HEK293 (cell line): ENCODE data around the gene THAP11.

Experiments used
- BCL6B ChIP-seq: fragments of 450-650 bp; formaldehyde crosslinking; IDR thresholded peaks from 2 replicates; pipeline ENCODE4 v1.5.1; 2017; ENCODE audit warnings: missing biosample characterization, missing genetic modification characterization
- EGR2 ChIP-seq: fragments of 450-650 bp; formaldehyde crosslinking; IDR thresholded peaks from 2 replicates; pipeline ENCODE4 v1.5.1; 2016; ENCODE audit warnings: low read depth, missing biosample characterization, missing genetic modification characterization
- KLF10 ChIP-seq: fragments of 450-650 bp; IDR thresholded peaks from 2 replicates; pipeline ENCODE4 v1.5.1; 2018; ENCODE audit warnings: missing biosample characterization, mild to moderate bottlenecking, missing genetic modification characterization
- KLF8 ChIP-seq: fragments of 450-650 bp; formaldehyde crosslinking; IDR thresholded peaks from 2 replicates; pipeline ENCODE4 v1.5.1; 2016; ENCODE audit warnings: missing biosample characterization, missing genetic modification characterization
- KLF9 ChIP-seq: fragments of 450-650 bp; formaldehyde crosslinking; IDR thresholded peaks from 2 replicates; pipeline ENCODE4 v1.5.1; 2016; ENCODE audit warnings: missing biosample characterization, missing genetic modification characterization, low read depth
- MYNN ChIP-seq: fragments of 450-650 bp; formaldehyde crosslinking; IDR thresholded peaks from 2 replicates; pipeline ENCODE4 v1.5.1; 2016; ENCODE audit warnings: missing biosample characterization, missing genetic modification characterization, borderline replicate concordance
- SALL2 ChIP-seq: fragments of 450-650 bp; formaldehyde crosslinking; IDR thresholded peaks from 2 replicates; pipeline ENCODE4 v1.5.0; 2017; ENCODE audit warnings: missing biosample characterization, mild to moderate bottlenecking, missing genetic modification characterization, borderline replicate concordance
- TCF7L2 ChIP-seq: IDR thresholded peaks from 2 replicates; pipeline ENCODE4 v1.6.1; 2011; ENCODE audit warnings: low read depth, mild to moderate bottlenecking, inconsistent platforms, low read length, moderate library complexity, borderline replicate concordance
- ZBTB1 ChIP-seq: fragments of 450-650 bp; formaldehyde crosslinking; IDR thresholded peaks from 2 replicates; pipeline ENCODE4 v1.5.1; 2016; ENCODE audit warnings: missing biosample characterization, missing genetic modification characterization
- ZBTB17 ChIP-seq: fragments of 450-650 bp; formaldehyde crosslinking; IDR thresholded peaks from 2 replicates; pipeline ENCODE4 v1.5.1; 2016; ENCODE audit warnings: missing biosample characterization, missing genetic modification characterization
- ZBTB20 ChIP-seq: fragments of 450-650 bp; formaldehyde crosslinking; IDR thresholded peaks from 2 replicates; pipeline ENCODE4 v1.5.1; 2016; ENCODE audit warnings: missing biosample characterization, missing genetic modification characterization
- ZIC2 ChIP-seq: fragments of 450-650 bp; formaldehyde crosslinking; IDR thresholded peaks from 2 replicates; pipeline ENCODE4 v1.5.1; 2016; ENCODE audit warnings: missing biosample characterization, missing genetic modification characterization
- ZNF112 ChIP-seq: fragments of 450-650 bp; formaldehyde crosslinking; IDR thresholded peaks from 2 replicates; pipeline ENCODE4 v1.5.0; 2017; ENCODE audit warnings: missing biosample characterization, missing genetic modification characterization
- ZNF157 ChIP-seq: fragments of 450-650 bp; formaldehyde crosslinking; IDR thresholded peaks from 2 replicates; pipeline ENCODE4 v1.5.1; 2016; ENCODE audit warnings: missing biosample characterization, missing genetic modification characterization
- ZNF23 ChIP-seq: fragments of 450-650 bp; formaldehyde crosslinking; IDR thresholded peaks from 2 replicates; pipeline ENCODE4 v1.5.1; 2016; ENCODE audit warnings: missing biosample characterization, missing genetic modification characterization, borderline replicate concordance
- ZNF266 ChIP-seq: fragments of 450-650 bp; formaldehyde crosslinking; IDR thresholded peaks from 2 replicates; pipeline ENCODE4 v1.5.1; 2016; ENCODE audit warnings: missing biosample characterization, missing genetic modification characterization, low read depth
- ZNF335 ChIP-seq: fragments of 450-650 bp; formaldehyde crosslinking; conservative IDR thresholded peaks from 2 replicates; pipeline ENCODE4 v1.5.1; 2016; ENCODE audit warnings: missing biosample characterization, missing genetic modification characterization
- ZNF426 ChIP-seq: fragments of 450-650 bp; formaldehyde crosslinking; IDR thresholded peaks from 2 replicates; pipeline ENCODE4 v1.5.1; 2017; ENCODE audit warnings: missing biosample characterization, missing genetic modification characterization, mild to moderate bottlenecking, inconsistent platforms, moderate library complexity
- ZNF501 ChIP-seq: fragments of 450-650 bp; formaldehyde crosslinking; IDR thresholded peaks from 2 replicates; pipeline ENCODE4 v1.5.1; 2016; ENCODE audit warnings: missing biosample characterization, missing genetic modification characterization
- ZNF610 ChIP-seq: fragments of 450-650 bp; formaldehyde crosslinking; IDR thresholded peaks from 2 replicates; pipeline ENCODE4 v1.5.1; 2016; ENCODE audit warnings: missing biosample characterization, missing genetic modification characterization, borderline replicate concordance
- ZNF623 ChIP-seq: fragments of 450-650 bp; formaldehyde crosslinking; IDR thresholded peaks from 2 replicates; pipeline ENCODE4 v1.5.1; 2016; ENCODE audit warnings: missing biosample characterization, missing genetic modification characterization
- ZNF664 ChIP-seq: fragments of 450-650 bp; formaldehyde crosslinking; IDR thresholded peaks from 2 replicates; pipeline ENCODE4 v1.5.1; 2016; ENCODE audit warnings: missing biosample characterization, missing genetic modification characterization
- ZNF677 ChIP-seq: fragments of 450-650 bp; IDR thresholded peaks from 2 replicates; pipeline ENCODE4 v1.5.0; 2018; ENCODE audit warnings: missing biosample characterization, mild to moderate bottlenecking, missing genetic modification characterization, moderate library complexity
- ZNF777 ChIP-seq: fragments of 450-650 bp; formaldehyde crosslinking; IDR thresholded peaks from 2 replicates; pipeline ENCODE4 v1.5.1; 2017; ENCODE audit warnings: missing biosample characterization, missing genetic modification characterization, borderline replicate concordance
- ZNF830 ChIP-seq: fragments of 450-650 bp; IDR thresholded peaks from 2 replicates; pipeline ENCODE4 v1.5.0; 2018; ENCODE audit warnings: missing biosample characterization, missing genetic modification characterization, low read depth, mild to moderate bottlenecking, moderate library complexity
- TF ChIP-seq, protein P1 (sequence below): fragments of 450-650 bp; formaldehyde crosslinking; IDR thresholded peaks from 2 replicates; pipeline ENCODE4 v1.5.1; 2016; ENCODE audit warnings: missing biosample characterization, missing genetic modification characterization
- TF ChIP-seq, protein P2 (sequence below): sonication (generic); formaldehyde crosslinking; IDR thresholded peaks from 2 replicates; pipeline ENCODE4 v1.8.1; 2022; ENCODE audit warnings: mild to moderate bottlenecking, moderate library complexity, missing genetic modification reagents
- TF ChIP-seq, protein P3 (sequence below): fragments of 450-650 bp; formaldehyde crosslinking; IDR thresholded peaks from 2 replicates; pipeline ENCODE4 v1.5.1; 2016; ENCODE audit warnings: missing biosample characterization, missing genetic modification characterization
- TF ChIP-seq, protein P4 (sequence below): fragments of 450-650 bp; formaldehyde crosslinking; IDR thresholded peaks from 2 replicates; pipeline ENCODE4 v1.5.1; 2017; ENCODE audit warnings: missing biosample characterization, missing genetic modification characterization
- TF ChIP-seq, protein P5 (sequence below): fragments of 450-650 bp; formaldehyde crosslinking; IDR thresholded peaks from 2 replicates; pipeline ENCODE4 v1.5.0; 2017; ENCODE audit warnings: missing biosample characterization, missing genetic modification characterization, borderline replicate concordance

The THAP11 gene

GRCh38 chr16:67872631-67873434 lies 30.7 kb downstream of the THAP11 start, which contains the start of gene EDC4 (continued):
- TF ChIP-seq ZBTB1: no peak
- no peak for TF ChIP-seq ZNF266
- TF ChIP-seq SALL2 (tag by site-specific recombination): no peak
- TF ChIP-seq, protein P1, sequence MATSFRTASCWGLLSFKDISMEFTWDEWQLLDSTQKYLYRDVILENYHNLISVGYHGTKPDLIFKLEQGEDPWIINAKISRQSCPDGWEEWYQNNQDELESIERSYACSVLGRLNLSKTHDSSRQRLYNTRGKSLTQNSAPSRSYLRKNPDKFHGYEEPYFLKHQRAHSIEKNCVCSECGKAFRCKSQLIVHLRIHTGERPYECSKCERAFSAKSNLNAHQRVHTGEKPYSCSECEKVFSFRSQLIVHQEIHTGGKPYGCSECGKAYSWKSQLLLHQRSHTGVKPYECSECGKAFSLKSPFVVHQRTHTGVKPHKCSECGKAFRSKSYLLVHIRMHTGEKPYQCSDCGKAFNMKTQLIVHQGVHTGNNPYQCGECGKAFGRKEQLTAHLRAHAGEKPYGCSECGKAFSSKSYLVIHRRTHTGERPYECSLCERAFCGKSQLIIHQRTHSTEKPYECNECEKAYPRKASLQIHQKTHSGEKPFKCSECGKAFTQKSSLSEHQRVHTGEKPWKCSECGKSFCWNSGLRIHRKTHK (tag by site-specific recombination): no peak
- TF ChIP-seq ZNF157 (tag by site-specific recombination): no peak
- no peak for TF ChIP-seq ZNF426 (tag by site-specific recombination)
- TF ChIP-seq, protein P2, sequence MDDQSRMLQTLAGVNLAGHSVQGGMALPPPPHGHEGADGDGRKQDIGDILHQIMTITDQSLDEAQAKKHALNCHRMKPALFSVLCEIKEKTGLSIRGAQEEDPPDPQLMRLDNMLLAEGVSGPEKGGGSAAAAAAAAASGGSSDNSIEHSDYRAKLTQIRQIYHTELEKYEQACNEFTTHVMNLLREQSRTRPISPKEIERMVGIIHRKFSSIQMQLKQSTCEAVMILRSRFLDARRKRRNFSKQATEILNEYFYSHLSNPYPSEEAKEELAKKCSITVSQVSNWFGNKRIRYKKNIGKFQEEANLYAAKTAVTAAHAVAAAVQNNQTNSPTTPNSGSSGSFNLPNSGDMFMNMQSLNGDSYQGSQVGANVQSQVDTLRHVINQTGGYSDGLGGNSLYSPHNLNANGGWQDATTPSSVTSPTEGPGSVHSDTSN (CRISPR knock-in tag): peak; percentile 58; the same call in 1 of the 2 replicates
- TF ChIP-seq KLF8 (tag by site-specific recombination): peak; percentile 97
- TF ChIP-seq ZIC2 (tag by site-specific recombination): peak; percentile 74
- 0 out of 2 replicates have a peak, but pooled peaks have one; percentile 21 for TF ChIP-seq ZBTB17 (tag by site-specific recombination)
- TF ChIP-seq ZNF112 (tag by site-specific recombination): no peak
- 0 out of 2 replicates have a peak, but pooled peaks have one; percentile 34 for TF ChIP-seq ZNF677 (tag by site-specific recombination)
- TF ChIP-seq, protein P3, sequence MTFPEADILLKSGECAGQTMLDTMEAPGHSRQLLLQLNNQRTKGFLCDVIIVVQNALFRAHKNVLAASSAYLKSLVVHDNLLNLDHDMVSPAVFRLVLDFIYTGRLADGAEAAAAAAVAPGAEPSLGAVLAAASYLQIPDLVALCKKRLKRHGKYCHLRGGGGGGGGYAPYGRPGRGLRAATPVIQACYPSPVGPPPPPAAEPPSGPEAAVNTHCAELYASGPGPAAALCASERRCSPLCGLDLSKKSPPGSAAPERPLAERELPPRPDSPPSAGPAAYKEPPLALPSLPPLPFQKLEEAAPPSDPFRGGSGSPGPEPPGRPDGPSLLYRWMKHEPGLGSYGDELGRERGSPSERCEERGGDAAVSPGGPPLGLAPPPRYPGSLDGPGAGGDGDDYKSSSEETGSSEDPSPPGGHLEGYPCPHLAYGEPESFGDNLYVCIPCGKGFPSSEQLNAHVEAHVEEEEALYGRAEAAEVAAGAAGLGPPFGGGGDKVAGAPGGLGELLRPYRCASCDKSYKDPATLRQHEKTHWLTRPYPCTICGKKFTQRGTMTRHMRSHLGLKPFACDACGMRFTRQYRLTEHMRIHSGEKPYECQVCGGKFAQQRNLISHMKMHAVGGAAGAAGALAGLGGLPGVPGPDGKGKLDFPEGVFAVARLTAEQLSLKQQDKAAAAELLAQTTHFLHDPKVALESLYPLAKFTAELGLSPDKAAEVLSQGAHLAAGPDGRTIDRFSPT (tag by site-specific recombination): no peak
- no peak for TF ChIP-seq ZNF664
- peak; percentile 78 for TF ChIP-seq KLF10 (tag by site-specific recombination)
- TF ChIP-seq ZNF777: no peak
- TF ChIP-seq KLF9 (tag by site-specific recombination): peak; percentile 95
- TF ChIP-seq TCF7L2: no peak
- TF ChIP-seq ZNF23 (tag by site-specific recombination): no peak
- no peak for TF ChIP-seq BCL6B (tag by site-specific recombination)
- no peak for TF ChIP-seq ZNF830
- no peak for TF ChIP-seq MYNN (tag by site-specific recombination)
- TF ChIP-seq, protein P4, sequence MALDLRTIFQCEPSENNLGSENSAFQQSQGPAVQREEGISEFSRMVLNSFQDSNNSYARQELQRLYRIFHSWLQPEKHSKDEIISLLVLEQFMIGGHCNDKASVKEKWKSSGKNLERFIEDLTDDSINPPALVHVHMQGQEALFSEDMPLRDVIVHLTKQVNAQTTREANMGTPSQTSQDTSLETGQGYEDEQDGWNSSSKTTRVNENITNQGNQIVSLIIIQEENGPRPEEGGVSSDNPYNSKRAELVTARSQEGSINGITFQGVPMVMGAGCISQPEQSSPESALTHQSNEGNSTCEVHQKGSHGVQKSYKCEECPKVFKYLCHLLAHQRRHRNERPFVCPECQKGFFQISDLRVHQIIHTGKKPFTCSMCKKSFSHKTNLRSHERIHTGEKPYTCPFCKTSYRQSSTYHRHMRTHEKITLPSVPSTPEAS (tag by site-specific recombination): no peak
- peak; percentile 96 for TF ChIP-seq EGR2 (tag by site-specific recombination)
- peak; percentile 60; the same call in 1 of the 2 replicates for TF ChIP-seq ZBTB20 (tag by site-specific recombination)
- TF ChIP-seq ZNF610: no peak
- TF ChIP-seq ZNF623: no peak; the same call in 1 of the 2 replicates
- TF ChIP-seq ZNF335 (tag by site-specific recombination): peak; percentile 90
- TF ChIP-seq ZNF501 (tag by site-specific recombination): peak; percentile 93
- TF ChIP-seq, protein P5, sequence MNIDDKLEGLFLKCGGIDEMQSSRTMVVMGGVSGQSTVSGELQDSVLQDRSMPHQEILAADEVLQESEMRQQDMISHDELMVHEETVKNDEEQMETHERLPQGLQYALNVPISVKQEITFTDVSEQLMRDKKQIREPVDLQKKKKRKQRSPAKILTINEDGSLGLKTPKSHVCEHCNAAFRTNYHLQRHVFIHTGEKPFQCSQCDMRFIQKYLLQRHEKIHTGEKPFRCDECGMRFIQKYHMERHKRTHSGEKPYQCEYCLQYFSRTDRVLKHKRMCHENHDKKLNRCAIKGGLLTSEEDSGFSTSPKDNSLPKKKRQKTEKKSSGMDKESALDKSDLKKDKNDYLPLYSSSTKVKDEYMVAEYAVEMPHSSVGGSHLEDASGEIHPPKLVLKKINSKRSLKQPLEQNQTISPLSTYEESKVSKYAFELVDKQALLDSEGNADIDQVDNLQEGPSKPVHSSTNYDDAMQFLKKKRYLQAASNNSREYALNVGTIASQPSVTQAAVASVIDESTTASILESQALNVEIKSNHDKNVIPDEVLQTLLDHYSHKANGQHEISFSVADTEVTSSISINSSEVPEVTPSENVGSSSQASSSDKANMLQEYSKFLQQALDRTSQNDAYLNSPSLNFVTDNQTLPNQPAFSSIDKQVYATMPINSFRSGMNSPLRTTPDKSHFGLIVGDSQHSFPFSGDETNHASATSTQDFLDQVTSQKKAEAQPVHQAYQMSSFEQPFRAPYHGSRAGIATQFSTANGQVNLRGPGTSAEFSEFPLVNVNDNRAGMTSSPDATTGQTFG: no peak; the same call in 1 of the 2 replicates
